NOMO-1 treated with DMSO at 0.1 percent for 48 hours (cell line): Measurements from ENCODE around the gene PRDM16.

Source experiments
- DNase-seq: peaks from one replicate; lab custom pipeline; 2025; ENCODE audit not compliant: unreplicated experiment; lab: John Stamatoyannopoulos, UW

The PRDM16 gene

GRCh38 chr1:3138623-3139151, 69.7 kb downstream of the PRDM16 start:
- DNase-seq: no peak

- DNase-seq: no peak
Observed at GRCh38 chr1:3139451-3139852, 70.4 kb downstream of the PRDM16 start.

- no peak for DNase-seq
Observed at GRCh38 chr1:3139871-3140361, 70.9 kb downstream of the PRDM16 start.

- DNase-seq: no peak
Observed at GRCh38 chr1:3140437-3140836, 71.4 kb downstream of the PRDM16 start.

GRCh38 chr1:3141129-3141528, 72.1 kb downstream of the PRDM16 start:
- DNase-seq: no peak

- no peak for DNase-seq
Observed at GRCh38 chr1:3141836-3142235, 72.8 kb downstream of the PRDM16 start.

GRCh38 chr1:3142236-3142635, 73.2 kb downstream of the PRDM16 start:
- no peak for DNase-seq

GRCh38 chr1:3142751-3143150, 73.7 kb downstream of the PRDM16 start:
- DNase-seq: no peak

GRCh38 chr1:3145532-3146325, 76.7 kb downstream of the PRDM16 start:
- DNase-seq: no peak

- DNase-seq: no peak
Observed at GRCh38 chr1:3146458-3146857, 77.5 kb downstream of the PRDM16 start.

- no peak for DNase-seq
Observed at GRCh38 chr1:3146907-3147306, 77.9 kb downstream of the PRDM16 start.

GRCh38 chr1:3148171-3148570, 79.2 kb downstream of the PRDM16 start:
- DNase-seq: no peak

GRCh38 chr1:3149277-3149676, 80.3 kb downstream of the PRDM16 start:
- no peak for DNase-seq

GRCh38 chr1:3151456-3151855, 82.5 kb downstream of the PRDM16 start:
- no peak for DNase-seq

- no peak for DNase-seq
Observed at GRCh38 chr1:3152143-3152542, 83.1 kb downstream of the PRDM16 start.

- no peak for DNase-seq
Observed at GRCh38 chr1:3153197-3153596, 84.2 kb downstream of the PRDM16 start.

- no peak for DNase-seq
Observed at GRCh38 chr1:3153902-3154795, 85.1 kb downstream of the PRDM16 start.

GRCh38 chr1:3155056-3155925, 86.3 kb downstream of the PRDM16 start:
- no peak for DNase-seq

- no peak for DNase-seq
Observed at GRCh38 chr1:3155926-3156220, 86.9 kb downstream of the PRDM16 start.

GRCh38 chr1:3156936-3157335, 87.9 kb downstream of the PRDM16 start:
- no peak for DNase-seq

- DNase-seq: no peak
Observed at GRCh38 chr1:3158347-3158746, 89.3 kb downstream of the PRDM16 start.
